GF-D8 (cell line): ENCODE measurements around the gene STRN.
A peak's percentile ranks its signal among the peaks of the same experiment; 100 is the strongest.
"Not testable (repeated sequence)": the region's sequence is repeated elsewhere in the genome, so short reads cannot be mapped to it uniquely, and the experiment has no call there.

Source experiments
- DNase-seq: peaks from one replicate; lab custom pipeline; 2025; lab: John Stamatoyannopoulos, UW

Gene STRN

GRCh38 chr2:36966370-36967235 lies at the start of gene STRN:
TSS of gene STRN (minus strand) at chr2:36966536. CDS start at chr2:36966463, 73 bp downstream.
- DNase-seq = peak; percentile 85

GRCh38 chr2:37013315-37013641 lies 46.9 kb upstream of the STRN start:
- DNase-seq = no peak

DNA sequence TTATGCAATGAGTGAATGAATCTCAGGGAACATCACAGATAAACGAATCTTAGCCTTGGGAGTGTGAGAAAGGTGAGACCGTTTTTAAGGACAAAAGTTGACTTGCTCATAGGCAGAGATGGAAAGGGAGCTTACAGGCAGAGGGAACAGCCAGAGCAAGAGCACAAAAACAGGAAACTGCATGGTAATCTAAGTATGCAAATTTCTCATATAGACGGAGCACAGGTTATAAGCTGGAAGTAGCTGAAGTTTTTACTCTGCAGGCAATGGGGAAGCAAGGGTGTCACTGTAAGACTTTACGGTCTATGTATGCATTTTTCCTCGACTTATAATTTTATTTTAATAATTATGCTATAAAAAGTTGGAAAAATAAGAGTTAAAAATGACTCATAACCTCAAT lies 44.8 kb upstream of the STRN start:
- DNase-seq = no peak

- DNase-seq = no peak
Measured at GRCh38 chr2:37005118-37005868, 39.0 kb upstream of the STRN start.

DNA sequence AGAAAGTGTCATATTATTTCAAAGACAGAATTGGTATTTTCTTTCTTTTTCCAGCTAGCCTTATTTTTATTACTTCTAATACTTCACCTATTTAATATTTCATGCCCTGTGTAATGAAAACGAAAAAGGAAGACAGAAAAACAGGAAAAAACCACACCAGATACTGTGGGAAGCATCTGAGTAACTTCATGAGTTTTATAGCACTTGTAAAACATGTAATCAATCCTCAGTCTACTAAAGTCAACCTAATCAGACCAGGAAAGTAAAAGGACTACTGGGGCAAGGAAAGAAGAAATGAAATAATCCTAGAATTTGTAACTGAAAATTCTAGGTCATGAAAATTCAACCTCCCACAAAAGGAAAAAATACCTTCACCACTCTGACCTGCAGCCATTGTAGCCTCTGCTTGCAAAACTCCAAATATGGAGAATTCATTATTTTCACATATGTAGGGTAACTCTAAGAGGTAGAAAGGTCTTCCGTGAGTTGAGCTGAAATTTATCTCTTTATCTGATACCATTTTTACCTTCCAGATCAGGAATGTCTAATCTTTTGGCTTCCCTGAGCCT lies 34.7 kb upstream of the STRN start:
- no peak for DNase-seq

GRCh38 chr2:37000318-37000717 lies 34.0 kb upstream of the STRN start:
- DNase-seq = no peak

GRCh38 chr2:36999416-36999815 lies 33.1 kb upstream of the STRN start:
- not testable (repeated sequence) for DNase-seq

- DNase-seq = no peak
Measured at GRCh38 chr2:36993841-36994620, 27.7 kb upstream of the STRN start.

DNA sequence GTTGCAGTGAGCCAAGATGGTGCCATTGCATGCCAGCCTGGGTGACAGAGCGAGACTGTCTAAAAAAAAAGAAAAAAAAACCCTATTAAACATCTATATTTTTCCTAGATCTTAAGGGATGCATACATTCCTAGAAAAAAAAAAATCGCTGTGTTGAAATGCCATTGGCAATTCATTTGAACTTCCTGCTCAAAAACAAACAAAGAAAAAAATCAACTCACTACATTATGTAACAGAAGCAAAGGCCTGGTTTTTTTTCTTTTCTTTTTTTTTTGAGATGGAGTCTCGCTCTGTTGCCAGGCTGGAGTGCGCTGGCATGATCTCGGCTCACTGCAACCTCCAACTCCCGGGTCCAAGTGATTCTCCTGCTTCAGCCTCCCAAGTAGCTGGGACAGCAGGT lies 21.7 kb upstream of the STRN start:
- DNase-seq = no peak

GRCh38 chr2:36982467-36982866 lies 16.1 kb upstream of the STRN start:
- DNase-seq = no peak

DNA sequence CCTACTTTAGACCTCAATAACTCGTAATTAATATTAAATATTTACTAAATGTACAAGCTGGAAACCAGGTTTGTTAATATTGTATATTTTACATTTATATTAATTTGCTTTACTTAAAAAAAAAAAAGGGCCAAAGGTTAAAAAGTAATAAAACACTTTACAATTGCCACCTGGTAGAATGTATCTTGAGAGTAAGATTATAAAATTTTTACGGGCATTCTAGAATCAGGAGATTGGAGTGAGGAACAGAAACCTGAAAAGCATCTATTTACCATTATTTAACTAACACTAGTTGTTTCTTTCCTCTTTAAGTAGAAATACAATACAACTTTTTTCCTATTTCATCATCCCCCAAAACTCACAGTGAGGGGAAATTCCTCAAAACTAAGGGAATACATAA lies 15.6 kb upstream of the STRN start:
- no peak for DNase-seq

DNA sequence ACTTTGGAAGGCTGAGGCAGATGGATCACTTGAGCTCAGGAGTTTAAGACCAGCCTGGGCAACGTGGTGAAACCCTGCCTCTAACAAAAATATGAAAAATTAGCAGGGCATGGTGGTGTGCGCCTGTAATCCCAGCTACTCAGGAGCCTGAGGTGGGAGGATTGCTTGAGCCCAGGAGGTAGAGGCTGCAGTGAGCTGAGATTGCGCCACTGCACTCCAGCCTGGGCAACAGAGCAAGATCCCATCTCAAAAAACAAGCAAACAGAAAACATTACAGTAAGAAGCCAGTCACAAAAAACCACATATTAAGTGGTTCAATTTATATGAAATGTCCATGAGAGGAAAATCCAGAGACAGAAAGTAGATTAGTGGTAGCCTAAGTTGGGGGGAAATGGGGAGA lies 12.7 kb upstream of the STRN start:
- DNase-seq = not testable (repeated sequence)

GRCh38 chr2:36976065-36976464 lies 9.7 kb upstream of the STRN start:
- no peak for DNase-seq

DNA sequence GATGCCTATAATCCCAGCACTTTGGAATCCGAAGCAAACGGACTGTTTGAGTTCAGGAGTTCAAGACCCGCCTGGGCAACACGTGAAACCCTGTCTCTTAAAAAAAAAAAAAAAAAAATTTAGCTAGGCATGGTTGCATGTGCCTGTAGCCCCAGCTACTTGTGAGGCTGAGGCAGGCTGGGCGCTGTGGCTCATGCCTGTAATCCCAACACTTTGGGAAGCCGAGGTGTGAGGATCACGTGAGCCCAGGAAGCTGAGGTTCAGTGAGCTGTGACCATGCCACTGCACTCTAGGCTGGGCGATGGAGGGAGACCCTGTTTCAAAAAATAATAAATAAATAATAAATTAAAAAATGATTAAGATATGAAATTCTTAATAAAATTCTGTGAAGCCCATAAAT lies 9.0 kb upstream of the STRN start:
- no peak for DNase-seq

- DNase-seq = peak; percentile 57
Measured at GRCh38 chr2:36973320-36973719, 7.0 kb upstream of the STRN start.

GRCh38 chr2:36971990-36972389 lies 5.7 kb upstream of the STRN start:
- no peak for DNase-seq

DNA sequence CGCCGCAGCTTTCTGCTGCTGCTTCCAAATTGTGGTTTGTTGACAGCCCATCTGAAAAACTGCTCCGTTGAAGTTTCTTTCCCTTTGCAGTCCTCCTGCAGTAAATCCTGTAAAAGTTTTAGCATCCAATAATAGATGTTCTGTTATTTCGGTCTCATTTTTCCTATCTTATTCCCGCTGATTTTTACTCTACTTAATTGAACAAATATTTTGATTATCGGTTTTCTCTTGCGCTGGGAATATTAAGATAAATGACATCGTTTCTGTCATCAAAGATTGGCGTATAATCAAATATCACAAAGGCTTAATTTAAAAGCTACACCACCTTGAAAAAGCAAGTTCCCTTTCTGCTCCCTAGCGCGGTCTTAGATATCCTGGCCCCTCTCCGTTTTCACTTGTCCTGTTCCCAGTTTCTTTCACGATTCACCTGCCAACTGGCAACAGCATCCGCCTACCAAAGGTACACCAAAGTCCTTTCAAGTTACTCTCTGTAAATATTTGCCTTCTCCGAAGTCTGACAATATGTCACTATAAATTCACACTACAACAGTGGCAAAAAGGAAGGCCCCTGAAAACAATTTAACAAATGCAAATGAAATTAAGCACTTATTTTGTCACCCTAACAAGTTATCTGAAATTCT lies 1.0 kb upstream of the STRN start:
- DNase-seq = no peak

GRCh38 chr2:36965751-36966369 lies 476 bp downstream of the STRN start:
- DNase-seq = no peak

DNA sequence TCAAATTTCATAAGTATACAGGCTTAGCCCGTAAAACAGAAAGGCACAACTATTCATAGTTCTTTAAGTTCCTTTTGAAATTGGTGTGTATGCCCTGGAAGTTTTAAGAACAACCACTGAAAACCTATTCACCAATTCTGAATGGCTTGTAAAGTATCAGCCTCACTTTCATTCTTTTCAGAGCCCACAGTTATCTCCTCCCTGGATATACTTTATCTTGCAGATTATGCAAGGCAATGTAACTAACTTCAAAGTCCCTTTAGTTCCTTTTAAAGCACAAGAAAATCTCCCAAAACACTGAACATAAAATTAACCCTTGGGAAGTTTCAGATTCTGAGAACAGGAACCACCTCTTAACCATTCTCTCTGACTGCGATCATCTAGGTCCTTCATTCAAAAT lies 1.1 kb downstream of the STRN start:
- no peak for DNase-seq

- no peak for DNase-seq
Measured at GRCh38 chr2:36964496-36965058, 1.8 kb downstream of the STRN start.

- DNase-seq = no peak
Measured at GRCh38 chr2:36963734-36964133, 2.6 kb downstream of the STRN start.
